K562 (cell line): ENCODE data around the gene OBSCN.

Experiments used
- EGR1 ChIP-seq: fragments of 450-650 bp; conservative IDR thresholded peaks from 2 replicates; pipeline ENCODE4 v1.6.1; 2017; ENCODE audit warnings: mild to moderate bottlenecking
- EZH2 ChIP-seq: IDR thresholded peaks from 2 replicates; pipeline ENCODE4 v1.6.1; 2012; ENCODE audit warnings: low read depth, mild to moderate bottlenecking, inconsistent platforms, low read length, borderline replicate concordance
- GABPA ChIP-seq: fragments of 200-800 bp; sonication (Bioruptor generic); conservative IDR thresholded peaks from 2 replicates; pipeline ENCODE4 v1.6.1; 2016; ENCODE audit warnings: low read depth, missing genetic modification characterization, missing compliant biosample characterization
- SPI1 ChIP-seq: IDR thresholded peaks from 2 replicates; pipeline ENCODE4 v1.6.1; 2011; ENCODE audit warnings: low read depth, low read length, control low read depth, borderline replicate concordance
- TAF1 ChIP-seq: IDR thresholded peaks from 2 replicates; pipeline ENCODE4 v1.6.1; 2011; ENCODE audit warnings: mild to moderate bottlenecking, low read length, moderate library complexity; ENCODE audit not compliant: insufficient read depth, control insufficient read depth, severe bottlenecking; ENCODE audit errors: extremely low read depth
- ZBTB8A ChIP-seq: fragments of 450-650 bp; IDR thresholded peaks from 2 replicates; pipeline ENCODE4 v1.6.1; 2018; ENCODE audit warnings: mild to moderate bottlenecking, moderate library complexity; ENCODE audit not compliant: partially characterized antibody
- TF ChIP-seq, protein P1 (sequence below): sonication (generic); formaldehyde crosslinking; IDR thresholded peaks from 2 replicates; pipeline ENCODE4 v1.8.0; 2022; ENCODE audit warnings: mild to moderate bottlenecking, low read depth, missing genetic modification reagents
- TF ChIP-seq, protein P2 (sequence below), 2 experiments: fragments of 450-650 bp; formaldehyde crosslinking in 1 of 2; IDR thresholded peaks; 2 replicates each; pipeline versions ENCODE4 v1.4.0 to v1.6.1; 2014 to 2020; ENCODE audit warnings: mild to moderate bottlenecking in 2 of 2, borderline replicate concordance in 1 of 2, low read depth in 1 of 2

DNA sequence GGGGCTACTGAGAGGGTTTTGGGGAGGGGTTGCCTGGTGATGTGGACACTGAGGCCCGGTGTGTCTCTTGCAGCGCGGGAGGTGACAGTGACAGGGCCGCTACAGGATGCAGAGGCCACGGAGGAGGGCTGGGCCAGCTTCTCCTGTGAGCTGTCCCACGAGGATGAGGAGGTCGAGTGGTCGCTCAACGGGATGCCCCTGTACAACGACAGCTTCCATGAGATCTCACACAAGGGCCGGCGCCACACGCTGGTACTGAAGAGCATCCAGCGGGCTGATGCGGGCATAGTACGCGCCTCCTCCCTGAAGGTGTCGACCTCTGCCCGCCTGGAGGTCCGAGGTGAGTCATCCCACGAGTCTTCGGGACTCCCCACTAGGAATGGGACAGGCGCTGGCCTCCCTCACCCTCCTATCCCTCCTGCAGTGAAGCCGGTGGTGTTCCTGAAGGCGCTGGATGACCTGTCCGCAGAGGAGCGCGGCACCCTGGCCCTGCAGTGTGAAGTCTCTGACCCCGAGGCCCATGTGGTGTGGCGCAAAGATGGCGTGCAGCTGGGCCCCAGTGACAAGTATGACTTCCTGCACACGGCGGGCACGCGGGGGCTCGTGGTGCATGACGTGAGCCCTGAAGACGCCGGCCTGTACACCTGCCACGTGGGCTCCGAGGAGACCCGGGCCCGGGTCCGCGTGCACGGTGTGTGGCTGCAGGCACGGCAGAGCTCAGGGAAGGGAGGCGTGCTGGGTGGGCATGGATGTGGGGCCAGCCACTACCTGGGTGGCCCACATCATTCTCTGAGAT lies 72.5 kb downstream of the OBSCN start:
- TF ChIP-seq, protein P1, sequence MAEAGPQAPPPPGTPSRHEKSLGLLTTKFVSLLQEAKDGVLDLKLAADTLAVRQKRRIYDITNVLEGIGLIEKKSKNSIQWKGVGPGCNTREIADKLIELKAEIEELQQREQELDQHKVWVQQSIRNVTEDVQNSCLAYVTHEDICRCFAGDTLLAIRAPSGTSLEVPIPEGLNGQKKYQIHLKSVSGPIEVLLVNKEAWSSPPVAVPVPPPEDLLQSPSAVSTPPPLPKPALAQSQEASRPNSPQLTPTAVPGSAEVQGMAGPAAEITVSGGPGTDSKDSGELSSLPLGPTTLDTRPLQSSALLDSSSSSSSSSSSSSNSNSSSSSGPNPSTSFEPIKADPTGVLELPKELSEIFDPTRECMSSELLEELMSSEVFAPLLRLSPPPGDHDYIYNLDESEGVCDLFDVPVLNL = no peak
- TF ChIP-seq, protein P2, sequence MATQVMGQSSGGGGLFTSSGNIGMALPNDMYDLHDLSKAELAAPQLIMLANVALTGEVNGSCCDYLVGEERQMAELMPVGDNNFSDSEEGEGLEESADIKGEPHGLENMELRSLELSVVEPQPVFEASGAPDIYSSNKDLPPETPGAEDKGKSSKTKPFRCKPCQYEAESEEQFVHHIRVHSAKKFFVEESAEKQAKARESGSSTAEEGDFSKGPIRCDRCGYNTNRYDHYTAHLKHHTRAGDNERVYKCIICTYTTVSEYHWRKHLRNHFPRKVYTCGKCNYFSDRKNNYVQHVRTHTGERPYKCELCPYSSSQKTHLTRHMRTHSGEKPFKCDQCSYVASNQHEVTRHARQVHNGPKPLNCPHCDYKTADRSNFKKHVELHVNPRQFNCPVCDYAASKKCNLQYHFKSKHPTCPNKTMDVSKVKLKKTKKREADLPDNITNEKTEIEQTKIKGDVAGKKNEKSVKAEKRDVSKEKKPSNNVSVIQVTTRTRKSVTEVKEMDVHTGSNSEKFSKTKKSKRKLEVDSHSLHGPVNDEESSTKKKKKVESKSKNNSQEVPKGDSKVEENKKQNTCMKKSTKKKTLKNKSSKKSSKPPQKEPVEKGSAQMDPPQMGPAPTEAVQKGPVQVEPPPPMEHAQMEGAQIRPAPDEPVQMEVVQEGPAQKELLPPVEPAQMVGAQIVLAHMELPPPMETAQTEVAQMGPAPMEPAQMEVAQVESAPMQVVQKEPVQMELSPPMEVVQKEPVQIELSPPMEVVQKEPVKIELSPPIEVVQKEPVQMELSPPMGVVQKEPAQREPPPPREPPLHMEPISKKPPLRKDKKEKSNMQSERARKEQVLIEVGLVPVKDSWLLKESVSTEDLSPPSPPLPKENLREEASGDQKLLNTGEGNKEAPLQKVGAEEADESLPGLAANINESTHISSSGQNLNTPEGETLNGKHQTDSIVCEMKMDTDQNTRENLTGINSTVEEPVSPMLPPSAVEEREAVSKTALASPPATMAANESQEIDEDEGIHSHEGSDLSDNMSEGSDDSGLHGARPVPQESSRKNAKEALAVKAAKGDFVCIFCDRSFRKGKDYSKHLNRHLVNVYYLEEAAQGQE (IDR thresholded peaks at IDR 0.05; ENCODE audit: borderline replicate concordance) = no peak
- TF ChIP-seq, protein P2 (CRISPR knock-in tag; IDR thresholded peaks at IDR 0.05; ENCODE audit: low read depth) = no peak
- TF ChIP-seq SPI1 (no peak), EGR1 (no peak), EZH2 (no peak), TAF1 (no peak), GABPA (tag) (no peak), ZBTB8A (no peak)
